NCI-H1105 (cell line): Measurements from ENCODE around the gene SPNS3.

Experiments used
- DNase-seq: peaks from one replicate; lab custom pipeline; 2025; lab: John Stamatoyannopoulos, UW

The SPNS3 gene

GRCh38 chr17:4433515-4434031, at the start of gene SPNS3:
Gene SPNS3, plus strand, starts transcription at chr17:4433940. Its CDS starts 28 bp downstream, at chr17:4433968.
- no peak for DNase-seq

- DNase-seq: no peak
Measured at GRCh38 chr17:4386406-4386805, 47.3 kb upstream of the SPNS3 start.

- DNase-seq: no peak
Measured at GRCh38 chr17:4387137-4387536, 46.6 kb upstream of the SPNS3 start.

- no peak for DNase-seq
Measured at GRCh38 chr17:4389079-4389478, 44.7 kb upstream of the SPNS3 start.

GRCh38 chr17:4393806-4394205, 39.9 kb upstream of the SPNS3 start:
- no peak for DNase-seq

GRCh38 chr17:4394208-4395110, 39.3 kb upstream of the SPNS3 start:
- no peak for DNase-seq

- DNase-seq: no peak
Measured at GRCh38 chr17:4395111-4395478, 38.6 kb upstream of the SPNS3 start.

GRCh38 chr17:4397840-4398239, 35.9 kb upstream of the SPNS3 start:
- DNase-seq: no peak

GRCh38 chr17:4405038-4405669, 28.6 kb upstream of the SPNS3 start:
- DNase-seq: no peak

- DNase-seq: no peak
Measured at GRCh38 chr17:4405699-4406098, 28.0 kb upstream of the SPNS3 start.

- DNase-seq: no peak
Measured at GRCh38 chr17:4406386-4406785, 27.4 kb upstream of the SPNS3 start.

GRCh38 chr17:4407216-4407615, 26.5 kb upstream of the SPNS3 start:
- DNase-seq: no peak

GRCh38 chr17:4407851-4408250, 25.9 kb upstream of the SPNS3 start:
- DNase-seq: no peak

GRCh38 chr17:4409659-4410058, 24.1 kb upstream of the SPNS3 start:
- no peak for DNase-seq

GRCh38 chr17:4411201-4411600, 22.5 kb upstream of the SPNS3 start:
- DNase-seq: no peak

GRCh38 chr17:4412933-4413831, 20.6 kb upstream of the SPNS3 start:
- DNase-seq: peak; percentile 90

GRCh38 chr17:4417129-4417667, 16.5 kb upstream of the SPNS3 start:
- DNase-seq: no peak

- peak; percentile 69 for DNase-seq
Measured at GRCh38 chr17:4420692-4421131, 13.0 kb upstream of the SPNS3 start.

GRCh38 chr17:4422864-4423263, 10.9 kb upstream of the SPNS3 start:
- DNase-seq: no peak

- DNase-seq: no peak
Measured at GRCh38 chr17:4425398-4425797, 8.3 kb upstream of the SPNS3 start.

GRCh38 chr17:4426499-4427208, 7.1 kb upstream of the SPNS3 start:
- no peak for DNase-seq
